ENCODE measurements around the gene LRRC18. TPM values are rescaled to one million over a fixed set of nuclear protein-coding genes. Genes with fewer than 3 reads are reported as not detected.

LRRC18 gene
- total RNA-seq, 1 donor: not detected

DNA sequence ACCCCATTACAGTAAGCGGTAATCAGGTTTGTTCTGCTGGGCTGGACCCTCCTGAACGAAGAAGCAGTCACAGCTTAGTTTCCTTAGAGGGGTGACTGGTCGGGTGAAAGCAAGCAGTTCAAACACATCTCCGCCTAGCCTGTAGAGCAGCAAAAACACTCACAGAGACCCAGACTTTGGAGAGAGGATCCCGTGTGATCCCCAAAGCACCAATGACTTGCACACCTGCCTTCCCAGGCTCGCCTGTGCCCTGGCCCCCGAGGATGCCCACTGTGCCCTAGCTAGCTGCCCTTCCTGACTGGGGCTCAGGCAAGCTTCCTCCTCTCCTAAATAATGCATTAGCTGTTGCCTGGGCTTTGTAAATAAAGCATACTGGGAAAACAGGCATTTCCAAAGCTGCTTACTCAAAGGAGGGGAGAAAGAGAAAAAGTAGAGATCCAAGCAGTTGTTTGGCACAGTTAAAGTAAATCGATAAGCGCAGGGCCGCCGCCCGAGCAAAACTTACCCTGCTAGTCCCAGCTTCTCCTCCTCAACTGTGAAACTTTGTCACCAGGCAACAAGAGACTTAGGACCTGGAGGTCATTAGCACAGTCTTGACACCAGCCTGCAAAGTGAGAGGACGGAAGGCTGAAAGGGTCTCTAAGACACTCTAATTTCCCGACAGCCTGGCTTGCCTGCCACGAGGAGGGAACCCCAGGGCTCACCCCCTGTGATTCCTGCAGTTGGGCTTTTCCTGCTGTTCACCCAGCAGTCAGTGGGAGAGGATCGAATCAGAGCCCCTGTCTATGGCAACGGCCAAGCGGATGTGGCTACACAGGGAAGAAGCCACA is 4.8 kb downstream of the LRRC18 start:
- DNase-seq (ENCODE audit: low read depth): no peak
- no peak overlapping the region for H3K4me3 ChIP-seq (ENCODE audit: low read depth, low read length)
- TF ChIP-seq, protein P1, sequence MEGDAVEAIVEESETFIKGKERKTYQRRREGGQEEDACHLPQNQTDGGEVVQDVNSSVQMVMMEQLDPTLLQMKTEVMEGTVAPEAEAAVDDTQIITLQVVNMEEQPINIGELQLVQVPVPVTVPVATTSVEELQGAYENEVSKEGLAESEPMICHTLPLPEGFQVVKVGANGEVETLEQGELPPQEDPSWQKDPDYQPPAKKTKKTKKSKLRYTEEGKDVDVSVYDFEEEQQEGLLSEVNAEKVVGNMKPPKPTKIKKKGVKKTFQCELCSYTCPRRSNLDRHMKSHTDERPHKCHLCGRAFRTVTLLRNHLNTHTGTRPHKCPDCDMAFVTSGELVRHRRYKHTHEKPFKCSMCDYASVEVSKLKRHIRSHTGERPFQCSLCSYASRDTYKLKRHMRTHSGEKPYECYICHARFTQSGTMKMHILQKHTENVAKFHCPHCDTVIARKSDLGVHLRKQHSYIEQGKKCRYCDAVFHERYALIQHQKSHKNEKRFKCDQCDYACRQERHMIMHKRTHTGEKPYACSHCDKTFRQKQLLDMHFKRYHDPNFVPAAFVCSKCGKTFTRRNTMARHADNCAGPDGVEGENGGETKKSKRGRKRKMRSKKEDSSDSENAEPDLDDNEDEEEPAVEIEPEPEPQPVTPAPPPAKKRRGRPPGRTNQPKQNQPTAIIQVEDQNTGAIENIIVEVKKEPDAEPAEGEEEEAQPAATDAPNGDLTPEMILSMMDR (IDR thresholded peaks at IDR 0.05; ENCODE audit: insufficient read depth, low read length): no peak

DNA sequence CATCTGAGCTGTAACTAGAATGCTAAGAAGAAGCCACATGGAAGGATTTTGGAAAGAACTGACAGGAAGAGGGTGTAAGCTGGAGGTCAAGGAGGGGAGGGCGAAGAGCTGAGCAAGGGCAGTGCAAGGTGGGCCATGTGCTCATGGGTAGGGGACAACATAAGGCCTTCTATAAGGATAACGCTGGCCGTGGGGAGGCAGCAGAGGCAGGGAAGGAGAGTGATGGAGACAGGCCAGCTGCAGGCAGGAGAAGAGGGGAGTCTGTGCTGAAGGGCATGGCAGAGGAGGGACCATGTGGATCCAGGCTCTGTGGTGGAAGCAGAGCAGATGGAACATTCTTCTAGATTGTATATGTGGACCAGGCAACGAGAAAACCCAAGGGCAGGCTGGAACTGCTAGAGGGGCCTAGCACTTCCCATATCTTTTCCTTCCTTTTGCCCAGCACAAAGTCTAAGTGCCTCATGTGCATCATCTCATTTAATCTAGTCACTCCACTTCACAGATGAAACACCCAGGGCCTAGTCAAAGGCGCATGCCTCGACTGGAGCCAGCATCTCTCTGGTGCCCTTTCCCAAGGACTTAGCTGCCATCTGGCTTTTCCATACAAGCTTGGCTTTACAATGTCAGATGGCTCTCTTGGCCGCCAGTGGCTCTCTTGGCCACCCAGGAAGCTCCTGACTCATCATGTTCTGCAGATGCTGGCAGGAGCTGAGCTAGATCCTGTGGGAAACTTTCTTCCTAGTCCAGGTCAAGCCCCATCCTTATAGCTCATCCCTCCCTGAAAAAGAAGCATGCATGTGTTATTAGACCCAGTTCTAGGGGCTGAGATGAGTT is 6.6 kb downstream of the LRRC18 start:
- no peak for DNase-seq (ENCODE audit: low read depth)
- TF ChIP-seq, protein P1 (IDR thresholded peaks at IDR 0.05; ENCODE audit: insufficient read depth, low read length): no peak
- no peak overlapping the region for H3K4me3 ChIP-seq (ENCODE audit: low read depth, low read length)

DNA sequence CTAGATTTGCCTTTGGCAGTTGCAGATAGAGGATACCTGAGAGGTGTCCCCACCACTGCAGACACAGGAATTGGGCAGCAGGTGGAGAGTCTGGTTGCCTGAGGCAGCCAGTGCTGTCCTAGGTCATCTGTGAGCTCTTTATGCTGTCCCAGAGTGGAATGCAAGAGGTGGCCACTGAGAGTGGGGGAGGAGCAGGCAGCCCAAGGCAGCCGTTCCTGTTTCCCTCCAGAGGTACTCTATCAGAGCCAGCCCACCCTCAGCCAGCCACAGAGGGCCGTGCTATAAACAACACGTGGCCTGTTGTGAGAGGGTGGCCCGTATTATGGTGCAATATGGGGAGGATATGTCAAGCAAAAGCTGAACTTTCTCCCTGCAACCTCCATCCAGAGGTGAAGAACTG is 8.5 kb downstream of the LRRC18 start:
- H3K4me3 ChIP-seq (ENCODE audit: low read depth, low read length): no peak overlapping the region
- TF ChIP-seq, protein P1 (IDR thresholded peaks at IDR 0.05; ENCODE audit: insufficient read depth, low read length): no peak
- DNase-seq (ENCODE audit: low read depth): no peak

DNA sequence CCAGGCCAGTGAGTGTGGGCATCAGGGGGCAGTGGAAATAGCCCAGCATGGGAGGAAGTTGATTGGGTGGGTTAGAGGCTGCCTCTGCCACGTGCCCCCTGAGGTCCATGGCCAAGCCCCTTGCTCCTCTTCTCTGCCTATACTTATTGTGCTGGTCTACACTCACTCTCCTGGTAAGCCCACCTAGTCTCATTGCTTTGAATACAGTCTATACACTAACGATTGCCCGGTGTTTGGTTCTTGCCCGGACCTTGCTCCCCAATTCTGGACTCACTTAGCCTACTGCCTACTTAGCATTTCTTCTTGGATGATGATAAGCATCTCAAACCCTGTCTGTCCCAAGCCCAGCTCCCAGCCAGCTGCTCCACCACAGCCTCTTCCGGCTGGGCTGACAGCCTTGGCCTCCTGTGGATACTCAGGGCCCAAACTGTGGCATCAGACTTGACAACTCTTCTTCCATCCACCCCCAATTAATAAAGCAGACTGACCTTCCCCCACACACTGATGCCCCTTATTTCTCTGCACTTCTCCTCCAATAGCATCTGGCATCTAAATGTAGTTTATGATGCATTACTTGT is 10.1 kb downstream of the LRRC18 start:
- TF ChIP-seq, protein P1 (IDR thresholded peaks at IDR 0.05; ENCODE audit: insufficient read depth, low read length): no peak
- no peak overlapping the region for H3K4me3 ChIP-seq (ENCODE audit: low read depth, low read length)
- DNase-seq (ENCODE audit: low read depth): no peak

DNA sequence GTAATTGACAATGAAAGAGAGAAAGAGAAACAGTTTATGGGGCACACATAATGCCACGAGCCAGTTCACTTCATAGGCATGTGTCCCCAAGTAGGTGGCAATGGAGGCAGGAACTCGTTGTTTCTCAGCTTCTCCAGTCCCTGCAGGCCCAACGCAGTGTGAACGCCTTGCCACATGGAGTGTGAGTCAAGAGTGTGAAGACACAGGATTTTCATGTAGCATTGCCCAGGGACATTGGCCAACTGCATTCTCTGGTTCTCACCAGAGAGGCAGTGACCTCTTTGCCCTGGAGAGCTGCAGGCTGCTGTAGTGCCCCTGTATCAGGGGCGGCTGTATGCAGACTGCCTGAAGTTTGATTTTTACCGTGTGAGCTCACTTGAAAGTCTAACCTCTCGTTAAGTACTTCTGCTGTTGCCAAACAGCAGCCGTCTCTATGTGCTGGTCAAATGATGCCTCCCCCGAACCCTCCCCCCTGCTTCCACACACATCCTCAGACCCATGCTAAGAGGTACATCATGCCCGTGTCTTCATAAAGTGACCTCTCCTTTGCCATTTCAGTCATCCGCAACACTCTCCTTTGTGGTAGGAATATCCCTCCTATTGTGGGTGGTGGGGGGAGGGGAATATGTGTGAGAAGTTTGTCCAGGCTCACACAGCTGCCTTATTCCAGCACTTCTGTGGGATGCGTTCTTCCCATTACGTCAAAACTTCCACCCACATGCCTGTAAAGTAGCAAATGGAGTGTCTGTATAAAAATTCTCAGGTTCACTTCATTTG is 12.7 kb downstream of the LRRC18 start:
- TF ChIP-seq, protein P1 (IDR thresholded peaks at IDR 0.05; ENCODE audit: insufficient read depth, low read length): no peak
- H3K4me3 ChIP-seq (ENCODE audit: low read depth, low read length): no peak overlapping the region
- no peak for DNase-seq (ENCODE audit: low read depth)

DNA sequence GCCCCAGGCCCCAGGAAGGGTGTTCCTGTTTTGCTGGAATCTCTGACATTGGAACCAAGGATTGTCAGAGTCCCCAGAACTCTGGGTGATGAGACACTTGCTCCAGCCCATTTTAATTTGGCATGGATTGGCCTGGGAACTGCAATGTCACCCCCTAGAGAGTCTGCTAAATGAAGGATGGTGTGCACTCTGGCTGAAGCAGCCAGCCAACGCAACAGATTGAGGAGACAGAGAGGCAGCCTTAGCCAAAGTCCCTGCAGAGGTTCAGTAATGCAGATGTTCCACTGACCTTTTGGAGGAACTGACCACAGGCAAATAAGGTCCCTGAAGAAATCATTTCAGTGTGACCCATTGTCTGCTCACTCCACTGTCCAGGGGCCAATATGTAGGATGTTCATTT is 13.4 kb downstream of the LRRC18 start:
- TF ChIP-seq, protein P1 (IDR thresholded peaks at IDR 0.05; ENCODE audit: insufficient read depth, low read length): no peak
- H3K4me3 ChIP-seq (ENCODE audit: low read depth, low read length): no peak overlapping the region
- DNase-seq (ENCODE audit: low read depth): no peak
